ENCODE results near the gene MRPL49. TPM values are rescaled to one million over a fixed set of nuclear protein-coding genes. Genes with fewer than 3 reads are reported as not detected.

Gene MRPL49
- total and polyA plus RNA-seq, 2 donors (not counting 3 experiments of a cell fraction or from before 2014, with no cell fraction given), result 49.7 to 90.4 TPM

GRCh38 chr11:65110354-65110861, 11.7 kb upstream of the MRPL49 start:
- no peak for TF ChIP-seq MYC (IDR thresholded peaks at IDR 0.05; ENCODE audit: low read depth, low read length)
- TF ChIP-seq, protein P1, sequence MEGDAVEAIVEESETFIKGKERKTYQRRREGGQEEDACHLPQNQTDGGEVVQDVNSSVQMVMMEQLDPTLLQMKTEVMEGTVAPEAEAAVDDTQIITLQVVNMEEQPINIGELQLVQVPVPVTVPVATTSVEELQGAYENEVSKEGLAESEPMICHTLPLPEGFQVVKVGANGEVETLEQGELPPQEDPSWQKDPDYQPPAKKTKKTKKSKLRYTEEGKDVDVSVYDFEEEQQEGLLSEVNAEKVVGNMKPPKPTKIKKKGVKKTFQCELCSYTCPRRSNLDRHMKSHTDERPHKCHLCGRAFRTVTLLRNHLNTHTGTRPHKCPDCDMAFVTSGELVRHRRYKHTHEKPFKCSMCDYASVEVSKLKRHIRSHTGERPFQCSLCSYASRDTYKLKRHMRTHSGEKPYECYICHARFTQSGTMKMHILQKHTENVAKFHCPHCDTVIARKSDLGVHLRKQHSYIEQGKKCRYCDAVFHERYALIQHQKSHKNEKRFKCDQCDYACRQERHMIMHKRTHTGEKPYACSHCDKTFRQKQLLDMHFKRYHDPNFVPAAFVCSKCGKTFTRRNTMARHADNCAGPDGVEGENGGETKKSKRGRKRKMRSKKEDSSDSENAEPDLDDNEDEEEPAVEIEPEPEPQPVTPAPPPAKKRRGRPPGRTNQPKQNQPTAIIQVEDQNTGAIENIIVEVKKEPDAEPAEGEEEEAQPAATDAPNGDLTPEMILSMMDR (IDR thresholded peaks at IDR 0.05; ENCODE audit: extremely low read depth in 1 of 2, insufficient read depth in 1 of 2, low read depth in 1 of 2, low read length in 2 of 2), result peak; percentile 94 to 96
- no peak for TF ChIP-seq EZH2 (IDR thresholded peaks at IDR 0.05; ENCODE audit: borderline replicate concordance, low read depth, low read length, severe bottlenecking)
- TF ChIP-seq POLR2AphosphoS5 (IDR thresholded peaks at IDR 0.05; ENCODE audit: insufficient read depth, low read depth, low read length), result peak; percentile 44
- no peak for TF ChIP-seq JUN (IDR thresholded peaks at IDR 0.05; ENCODE audit: borderline replicate concordance, insufficient read depth, insufficient read length, low read depth)
- TF ChIP-seq GATA2 (IDR thresholded peaks at IDR 0.05; ENCODE audit: insufficient read depth, insufficient read length, low read depth, low read length), result no peak
- no peak for TF ChIP-seq MAX (IDR thresholded peaks at IDR 0.05; ENCODE audit: insufficient read depth, insufficient read length)
- no peak for TF ChIP-seq FOS (IDR thresholded peaks at IDR 0.05; ENCODE audit: borderline replicate concordance, insufficient read depth, low read length)
- no peak overlapping the region for H3K4me3 ChIP-seq (replicated peaks in 1 of 3; ENCODE audit: insufficient read depth in 1 of 3, low read depth in 1 of 3, low read length in 3 of 3)
- no peaks in the 10 kb centered on the region for H4K20me1 ChIP-seq (replicated peaks; ENCODE audit: control insufficient read depth, extremely low read depth, insufficient read depth, low read length)
- H3K79me2 ChIP-seq (ENCODE audit: control insufficient read depth, insufficient read depth, low read length), result peaks cover 3% of the 10 kb centered on the region
- intact Hi-C loops (cut with micrococcal nuclease), result loop anchor here (2.0 to 5.0 kb wide), 5 partner anchors 14 to 193 kb away; partner anchors contain the start of genes ATG2A, CDCA5, SAC3D1 and VPS51
- POLR2A ChIA-PET, result interaction anchor here (1.0 kb wide), 1 partner anchor 14 kb away, joined by 6 read pairs; the partner anchor contains the start of gene VPS51
- H3K9me1 ChIP-seq (replicated peaks; ENCODE audit: control insufficient read depth, extremely low read depth, insufficient read depth, low read length), result no peaks in the 10 kb centered on the region
- no TSS peak for BruUV-seq (replicated peaks)
- dilution Hi-C loops (cut with MboI; ENCODE audit: extremely low pct_ligation_motif_present, low sequenced_read_pairs), result no loop called here
- no peak overlapping the region for H2AFZ ChIP-seq (ENCODE audit: low read depth, low read length)
- H3K36me3 ChIP-seq (ENCODE audit: control insufficient read depth in 2 of 2, extremely low read depth in 1 of 2, insufficient read depth in 2 of 2, low read length in 2 of 2), result peaks cover 0 to 16% of the 10 kb centered on the region in 2 experiments
- H3K27me3 ChIP-seq (ENCODE audit: control insufficient read depth in 2 of 2, insufficient read depth in 2 of 2, low read length in 2 of 2), result no peaks in the 10 kb centered on the region
- H3K9me3 ChIP-seq (replicated peaks; ENCODE audit: control insufficient read depth, insufficient read depth, low read length), result no peaks in the 10 kb centered on the region
- no peak overlapping the region for H3K27ac ChIP-seq (ENCODE audit: insufficient read depth, low read depth, low read length)
- no peak overlapping the region for H3K4me2 ChIP-seq (ENCODE audit: insufficient read depth, low read length)
- FAIRE-seq (peak; percentile 98), DNase-seq (ENCODE audit: low read depth, low spot score) (peak; percentile 87)
- CTCF ChIA-PET, result interaction anchor here (0.6 to 3.7 kb wide), 19 partner anchors 8 to 778 kb away, joined by 3 to 56 read pairs (median 4); partner anchors contain the start of genes ARL2, CAPN1, FAU and FIBP
- H3K9ac ChIP-seq (replicated peaks; ENCODE audit: extremely low read depth, insufficient read depth, low read length), result no peak overlapping the region
- H3K4me1 ChIP-seq (ENCODE audit: control insufficient read depth, extremely low read depth, insufficient read depth, low read length), result peaks cover 11% of the 10 kb centered on the region
